MM.1S (cell line): ENCODE data around the gene FBXW7.

Experiments used
- DNase-seq: peaks from one replicate; pipeline ENCODE4 v3.0.0-alpha.2; 2015
- H2AFZ ChIP-seq: fragments of 300-600 bp; sonication (generic); 2 replicates; pipeline ENCODE4 v1.6.0; 2016; ENCODE audit warnings: antibody characterized with exemption, low read length
- H3F3A ChIP-seq: fragments of 300-600 bp; sonication (generic); 2 replicates; pipeline ENCODE4 v1.6.1; 2016; ENCODE audit warnings: mild to moderate bottlenecking, antibody characterized with exemption, low read length, moderate library complexity, mixed read lengths; ENCODE audit not compliant: insufficient read depth
- H3K27ac ChIP-seq: fragments of 300-600 bp; sonication (generic); 2 replicates; pipeline ENCODE4 v1.5.1; 2016; ENCODE audit warnings: mild to moderate bottlenecking, low read length
- H3K27me3 ChIP-seq: fragments of 300-600 bp; sonication (generic); replicated peaks from 2 replicates; pipeline ENCODE4 v1.6.0; 2016; ENCODE audit warnings: low read length; ENCODE audit not compliant: insufficient read depth
- H3K36me3 ChIP-seq: fragments of 300-600 bp; sonication (generic); replicated peaks from 2 replicates; pipeline ENCODE4 v1.6.1; 2016; ENCODE audit warnings: mild to moderate bottlenecking, low read length, mixed read lengths; ENCODE audit not compliant: insufficient read depth
- H3K4me1 ChIP-seq: fragments of 300-600 bp; sonication (generic); 2 replicates; pipeline ENCODE4 v1.6.1; 2016; ENCODE audit warnings: low read length, mixed read lengths
- H3K4me2 ChIP-seq: fragments of 300-600 bp; sonication (generic); 2 replicates; pipeline ENCODE4 v1.6.0; 2016; ENCODE audit warnings: low read depth, low read length
- H3K4me3 ChIP-seq: fragments of 300-600 bp; sonication (generic); 2 replicates; pipeline ENCODE4 v1.5.1; 2016; ENCODE audit warnings: low read length, mixed read lengths
- H3K79me2 ChIP-seq: fragments of 300-600 bp; sonication (generic); 2 replicates; pipeline ENCODE4 v1.6.1; 2016; ENCODE audit warnings: mixed run types, low read length, mixed read lengths
- H3K9ac ChIP-seq: fragments of 300-600 bp; sonication (generic); 2 replicates; pipeline ENCODE4 v1.6.1; 2016; ENCODE audit warnings: low read length, mixed read lengths
- H3K9me2 ChIP-seq: fragments of 300-600 bp; sonication (generic); replicated peaks from 2 replicates; pipeline ENCODE4 v1.6.1; 2016; ENCODE audit warnings: mild to moderate bottlenecking, low read length, mixed read lengths; ENCODE audit not compliant: insufficient read depth
- H3K9me3 ChIP-seq: fragments of 300-600 bp; sonication (generic); replicated peaks from 2 replicates; pipeline ENCODE4 v1.6.1; 2016; ENCODE audit warnings: mild to moderate bottlenecking, low read length, mixed read lengths; ENCODE audit not compliant: insufficient read depth
- H4K20me1 ChIP-seq: fragments of 300-600 bp; sonication (generic); 2 replicates; pipeline ENCODE4 v1.6.1; 2016; ENCODE audit warnings: mild to moderate bottlenecking, low read length, moderate library complexity, mixed read lengths; ENCODE audit not compliant: insufficient read depth
- EZH2 ChIP-seq: fragments of 300-600 bp; sonication (generic); optimal IDR thresholded peaks from 2 replicates; pipeline ENCODE3; 2017; ENCODE audit warnings: low read depth, mild to moderate bottlenecking, antibody characterized with exemption, low read length, mixed read lengths
- EZH2phosphoT487 ChIP-seq: fragments of 300-600 bp; sonication (generic); IDR thresholded peaks from 2 replicates; pipeline ENCODE4 v1.6.1; 2018; ENCODE audit warnings: antibody characterized with exemption, low read length
- TF ChIP-seq, protein P1 (sequence below): fragments of 300-600 bp; sonication (generic); IDR thresholded peaks from 2 replicates; pipeline ENCODE4 v1.5.1; 2016; ENCODE audit warnings: antibody characterized with exemption, low read length, mixed read lengths

The FBXW7 gene

DNA sequence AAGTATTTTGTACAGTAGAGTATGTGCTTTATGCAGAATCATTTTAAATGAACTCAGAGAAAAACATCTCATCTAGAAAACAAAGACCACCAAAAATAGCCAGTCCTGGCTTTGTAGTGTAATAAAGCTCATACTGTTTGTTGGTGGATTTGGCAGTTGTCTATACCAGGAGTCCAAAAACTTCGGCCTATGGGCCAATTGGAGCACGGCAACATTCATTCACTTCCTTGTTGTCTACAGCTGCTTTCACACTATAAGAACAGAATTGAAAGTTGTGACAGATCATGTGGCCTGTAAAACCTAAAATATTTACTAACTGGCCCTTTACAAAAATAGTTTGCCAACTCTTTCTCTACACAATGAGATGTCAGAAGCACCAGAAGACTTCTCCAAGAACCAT is 5.3 kb downstream of the FBXW7 start:
- peak overlapping the region; percentile 1; the same call in 1 of the 2 replicates for H3K9ac ChIP-seq
- H3K79me2 ChIP-seq, result peaks cover 100% of the 10 kb centered on the region
- peak overlapping the region; percentile 47; the same call in 1 of the 2 replicates for H3K27ac ChIP-seq
- peak overlapping the region; percentile 30; the same call in 1 of the 2 replicates for H3K4me3 ChIP-seq
- TF ChIP-seq, protein P1, sequence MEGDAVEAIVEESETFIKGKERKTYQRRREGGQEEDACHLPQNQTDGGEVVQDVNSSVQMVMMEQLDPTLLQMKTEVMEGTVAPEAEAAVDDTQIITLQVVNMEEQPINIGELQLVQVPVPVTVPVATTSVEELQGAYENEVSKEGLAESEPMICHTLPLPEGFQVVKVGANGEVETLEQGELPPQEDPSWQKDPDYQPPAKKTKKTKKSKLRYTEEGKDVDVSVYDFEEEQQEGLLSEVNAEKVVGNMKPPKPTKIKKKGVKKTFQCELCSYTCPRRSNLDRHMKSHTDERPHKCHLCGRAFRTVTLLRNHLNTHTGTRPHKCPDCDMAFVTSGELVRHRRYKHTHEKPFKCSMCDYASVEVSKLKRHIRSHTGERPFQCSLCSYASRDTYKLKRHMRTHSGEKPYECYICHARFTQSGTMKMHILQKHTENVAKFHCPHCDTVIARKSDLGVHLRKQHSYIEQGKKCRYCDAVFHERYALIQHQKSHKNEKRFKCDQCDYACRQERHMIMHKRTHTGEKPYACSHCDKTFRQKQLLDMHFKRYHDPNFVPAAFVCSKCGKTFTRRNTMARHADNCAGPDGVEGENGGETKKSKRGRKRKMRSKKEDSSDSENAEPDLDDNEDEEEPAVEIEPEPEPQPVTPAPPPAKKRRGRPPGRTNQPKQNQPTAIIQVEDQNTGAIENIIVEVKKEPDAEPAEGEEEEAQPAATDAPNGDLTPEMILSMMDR, result no peak
- TF ChIP-seq EZH2phosphoT487 (no peak), EZH2 (no peak)
- no peaks in the 10 kb centered on the region for H3K27me3 ChIP-seq
- no peak overlapping the region for H2AFZ ChIP-seq
- H3K9me3 ChIP-seq, result no peaks in the 10 kb centered on the region
- peaks cover 30% of the 10 kb centered on the region for H3K4me1 ChIP-seq
- H3K4me2 ChIP-seq, result peak overlapping the region; percentile 59
- peaks cover 12% of the 10 kb centered on the region; the same call in 1 of the 2 replicates for H3F3A ChIP-seq
- H3K9me2 ChIP-seq, result no peaks in the 10 kb centered on the region
- no peaks in the 10 kb centered on the region for H4K20me1 ChIP-seq
- no peaks in the 10 kb centered on the region for H3K36me3 ChIP-seq
- peak; percentile 35 for DNase-seq

DNA sequence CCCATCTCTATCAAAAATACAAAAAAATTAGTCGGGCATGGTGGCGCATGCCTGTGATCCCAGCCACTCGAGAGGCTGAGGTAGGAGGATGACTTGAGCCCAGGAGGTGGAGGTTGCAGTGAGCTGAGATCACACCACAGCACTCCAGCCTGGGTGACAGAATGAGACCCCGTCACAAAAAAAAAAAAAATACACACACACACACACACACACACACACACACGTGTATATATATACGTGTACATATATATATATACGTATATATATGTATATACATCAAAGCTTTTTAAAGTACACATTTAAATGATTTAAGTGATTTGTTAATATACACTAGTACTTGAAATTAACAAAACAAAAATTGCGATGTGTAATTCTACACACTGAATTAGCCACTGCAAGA is 6.0 kb downstream of the FBXW7 start:
- no peak overlapping the region for H3K9ac ChIP-seq
- H3K9me3 ChIP-seq, result no peaks in the 10 kb centered on the region
- H3F3A ChIP-seq, result peaks cover 12% of the 10 kb centered on the region; the same call in 1 of the 2 replicates
- no peak overlapping the region for H2AFZ ChIP-seq
- no peak overlapping the region for H3K4me3 ChIP-seq
- no peaks in the 10 kb centered on the region for H3K36me3 ChIP-seq
- H3K27ac ChIP-seq, result no peak overlapping the region
- TF ChIP-seq, protein P1, result no peak
- TF ChIP-seq EZH2phosphoT487 (no peak), EZH2 (no peak)
- H3K4me2 ChIP-seq, result no peak overlapping the region
- H3K27me3 ChIP-seq, result no peaks in the 10 kb centered on the region
- peaks cover 100% of the 10 kb centered on the region for H3K79me2 ChIP-seq
- peaks cover 30% of the 10 kb centered on the region for H3K4me1 ChIP-seq
- H3K9me2 ChIP-seq, result no peaks in the 10 kb centered on the region
- DNase-seq, result no peak
- H4K20me1 ChIP-seq, result no peaks in the 10 kb centered on the region

DNA sequence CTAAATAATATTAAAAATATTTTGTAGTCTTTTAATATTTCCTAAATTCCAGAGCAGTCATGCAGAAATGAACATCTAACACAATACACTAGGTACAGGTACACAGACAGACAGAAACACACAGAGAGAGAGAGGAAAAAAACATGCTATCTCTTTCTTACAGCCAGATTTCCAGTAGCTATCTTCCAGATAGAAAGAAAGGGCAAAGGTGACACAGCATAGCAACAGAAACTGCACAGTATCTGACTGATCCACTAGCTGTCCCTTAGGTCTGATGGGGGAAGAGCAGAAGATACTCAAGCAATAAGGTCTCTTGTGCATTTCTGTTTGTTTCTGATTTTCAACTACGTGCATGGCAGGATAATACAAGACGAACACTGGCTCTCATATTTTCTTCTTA is 7.8 kb downstream of the FBXW7 start:
- Histone ChIP-seq H3K9ac (no peak overlapping the region), H3K4me1 (peaks cover 26% of the 10 kb centered on the region), H3F3A (peaks cover 12% of the 10 kb centered on the region; the same call in 1 of the 2 replicates), H3K27me3 (no peaks in the 10 kb centered on the region), H3K79me2 (peaks cover 100% of the 10 kb centered on the region), H3K27ac (no peak overlapping the region), H2AFZ (no peak overlapping the region), H3K4me3 (no peak overlapping the region), H3K9me3 (no peaks in the 10 kb centered on the region), H3K9me2 (no peaks in the 10 kb centered on the region), H3K36me3 (no peaks in the 10 kb centered on the region), H3K4me2 (no peak overlapping the region), H4K20me1 (no peaks in the 10 kb centered on the region)
- TF ChIP-seq EZH2, result no peak
- TF ChIP-seq EZH2phosphoT487, result no peak
- TF ChIP-seq, protein P1, result no peak
- no peak for DNase-seq
